ENCODE measurements around the gene CCDC152. TPM values are rescaled to one million over a fixed set of nuclear protein-coding genes. Genes with fewer than 3 reads are reported as not detected.
A peak's percentile ranks its signal among the peaks of the same experiment; 100 is the strongest.

CCDC152 gene
- 0.29 and 0.36 TPM in 2 replicates for total RNA-seq

GRCh38 chr5:42756606-42757601 lies at the start of gene CCDC152:
Gene CCDC152 (plus strand): TSS chr5:42756818. CDS start chr5:42759122, 2,304 bp downstream.
- no peaks in the 10 kb centered on the region for H3K36me3 ChIP-seq (ENCODE audit: insufficient read depth, low read length)
- TF ChIP-seq CTCF (IDR thresholded peaks at IDR 0.05; ENCODE audit: extremely low read depth, low read depth, low read length), result no peak
- H3K79me2 ChIP-seq (ENCODE audit: insufficient read depth, low read length), result no peaks in the 10 kb centered on the region
- H2AFZ ChIP-seq (ENCODE audit: low read length), result peak within 1 kb of the TSS; percentile 82
- H4K20me1 ChIP-seq (ENCODE audit: insufficient read depth, low read length), result no peaks in the 10 kb centered on the region
- peaks cover 4% of the 10 kb centered on the region for H3K4me1 ChIP-seq (ENCODE audit: insufficient read depth, low read length)
- DNase-seq (ENCODE audit: insufficient read length, low spot score, missing footprints), result peak; percentile 26
- H3K27ac ChIP-seq (ENCODE audit: low read depth, low read length), result no peak within 1 kb of the TSS
- peak within 1 kb of the TSS; percentile 62 for H3K4me3 ChIP-seq (ENCODE audit: insufficient read depth, low read length)
- peak within 1 kb of the TSS; percentile 73 for H3K4me2 ChIP-seq (ENCODE audit: insufficient read depth, low read length)
- H3K27me3 ChIP-seq (ENCODE audit: insufficient read depth, low read length), result no peaks in the 10 kb centered on the region
- H3K9me3 ChIP-seq (ENCODE audit: low read depth, low read length), result no peaks in the 10 kb centered on the region

GRCh38 chr5:42715785-42716184 lies 40.8 kb upstream of the CCDC152 start:
- no peaks in the 10 kb centered on the region for H3K79me2 ChIP-seq (ENCODE audit: insufficient read depth, low read length)
- H4K20me1 ChIP-seq (ENCODE audit: insufficient read depth, low read length), result no peaks in the 10 kb centered on the region
- H3K27me3 ChIP-seq (ENCODE audit: insufficient read depth, low read length), result no peaks in the 10 kb centered on the region
- TF ChIP-seq CTCF (IDR thresholded peaks at IDR 0.05; ENCODE audit: extremely low read depth, low read depth, low read length), result no peak
- H3K27ac ChIP-seq (ENCODE audit: low read depth, low read length), result peak overlapping the region; percentile 4
- peak; percentile 14 for DNase-seq (ENCODE audit: insufficient read length, low spot score, missing footprints)
- H3K4me2 ChIP-seq (ENCODE audit: insufficient read depth, low read length), result peak overlapping the region; percentile 62
- H3K4me3 ChIP-seq (ENCODE audit: insufficient read depth, low read length), result no peak overlapping the region
- no peak overlapping the region for H2AFZ ChIP-seq (ENCODE audit: low read length)
- no peaks in the 10 kb centered on the region for H3K36me3 ChIP-seq (ENCODE audit: insufficient read depth, low read length)
- H3K4me1 ChIP-seq (ENCODE audit: insufficient read depth, low read length), result peaks cover 25% of the 10 kb centered on the region
- no peaks in the 10 kb centered on the region for H3K9me3 ChIP-seq (ENCODE audit: low read depth, low read length)

- H2AFZ ChIP-seq (ENCODE audit: low read length), result no peak overlapping the region
- no peaks in the 10 kb centered on the region for H3K9me3 ChIP-seq (ENCODE audit: low read depth, low read length)
- H3K4me3 ChIP-seq (ENCODE audit: insufficient read depth, low read length), result no peak overlapping the region
These were observed 38.0 kb upstream of the CCDC152 start for GRCh38 chr5:42718591-42718990.

More at GRCh38 chr5:42718591-42718990, 38.0 kb upstream of the CCDC152 start:
- Histone ChIP-seq H3K4me2 (ENCODE audit: insufficient read depth, low read length) (peak overlapping the region; percentile 32), H3K79me2 (ENCODE audit: insufficient read depth, low read length) (no peaks in the 10 kb centered on the region), H4K20me1 (ENCODE audit: insufficient read depth, low read length) (no peaks in the 10 kb centered on the region), H3K4me1 (ENCODE audit: insufficient read depth, low read length) (peaks cover 25% of the 10 kb centered on the region), H3K36me3 (ENCODE audit: insufficient read depth, low read length) (no peaks in the 10 kb centered on the region), H3K27me3 (ENCODE audit: insufficient read depth, low read length) (no peaks in the 10 kb centered on the region), H3K27ac (ENCODE audit: low read depth, low read length) (peak overlapping the region; percentile 12)
- peak; percentile 30 for DNase-seq (ENCODE audit: insufficient read length, low spot score, missing footprints)
- no peak for TF ChIP-seq CTCF (IDR thresholded peaks at IDR 0.05; ENCODE audit: extremely low read depth, low read depth, low read length)
